ENCODE measurements around the gene BCR. TPM values are rescaled to one million over a fixed set of nuclear protein-coding genes. Genes with fewer than 3 reads are reported as not detected.
A peak's percentile ranks its signal among the peaks of the same experiment; 100 is the strongest.

BCR gene
- total RNA-seq, 1 donor from 2014 or later, result 24.3 TPM

DNA sequence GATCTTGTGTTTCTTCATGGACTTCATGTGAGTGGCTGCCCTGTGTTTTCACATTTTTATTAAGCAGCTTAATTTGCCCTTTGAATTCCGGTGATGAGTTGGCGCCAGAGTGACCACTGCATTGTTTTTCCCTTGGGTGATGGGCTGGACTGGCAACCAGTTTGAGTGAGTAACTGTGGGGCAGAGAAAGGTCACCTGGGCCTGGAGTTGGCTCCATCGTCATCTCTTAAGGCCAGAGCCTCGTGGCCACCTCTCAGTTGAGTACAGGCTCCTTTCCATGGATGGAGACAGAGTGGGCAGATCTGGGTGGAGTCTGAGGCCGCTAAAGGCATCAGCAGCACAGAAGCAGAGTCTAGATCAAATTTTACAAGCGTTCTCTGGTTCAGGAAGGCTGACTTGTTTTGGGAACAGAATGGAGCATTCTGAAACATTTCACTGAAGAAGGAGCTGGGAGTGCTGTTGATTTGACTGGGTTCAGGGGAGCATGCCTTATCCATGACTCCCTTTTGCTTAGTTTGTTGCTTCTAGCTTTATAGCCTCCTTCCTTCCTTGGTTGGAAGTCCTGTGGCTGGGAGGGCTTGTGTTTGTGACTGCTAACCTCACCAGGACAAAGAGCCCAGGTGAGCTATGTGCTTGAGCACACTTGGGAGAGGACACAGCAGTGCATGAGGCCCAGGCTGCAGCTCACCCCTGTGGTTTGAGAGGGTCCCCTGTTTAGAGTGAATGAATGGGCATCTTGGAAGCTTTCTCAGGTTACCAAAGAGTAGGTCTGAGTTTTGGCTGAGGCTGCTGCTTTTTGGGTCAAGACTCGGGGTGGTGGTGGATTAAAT is 7.8 kb downstream of the BCR start:
- intact Hi-C loops (cut with DNase I), result no loop called here
- no peak for DNase-seq (ENCODE audit: low spot score)

DNA sequence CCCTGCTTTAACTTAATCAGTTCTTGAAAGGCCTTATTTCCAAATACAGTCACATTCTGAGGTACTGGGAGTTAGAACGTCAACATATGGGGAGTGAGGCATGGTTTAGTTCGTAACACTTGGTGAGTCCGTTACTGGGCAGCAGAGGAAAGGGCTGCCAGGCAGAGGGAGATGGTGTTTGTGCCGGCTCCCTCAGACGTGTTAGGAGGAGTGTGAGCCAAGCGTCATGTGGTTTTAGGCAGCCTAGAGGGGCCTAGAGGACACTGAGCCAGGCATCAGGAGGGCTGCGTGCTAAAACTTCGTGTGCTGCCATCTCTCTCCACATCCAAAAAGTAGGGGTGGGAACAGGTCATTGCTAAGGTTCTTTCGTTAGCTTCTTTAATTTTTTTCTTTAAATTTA is 10.2 kb downstream of the BCR start:
- DNase-seq (ENCODE audit: low spot score), result no peak
- intact Hi-C loops (cut with DNase I), result no loop called here

DNA sequence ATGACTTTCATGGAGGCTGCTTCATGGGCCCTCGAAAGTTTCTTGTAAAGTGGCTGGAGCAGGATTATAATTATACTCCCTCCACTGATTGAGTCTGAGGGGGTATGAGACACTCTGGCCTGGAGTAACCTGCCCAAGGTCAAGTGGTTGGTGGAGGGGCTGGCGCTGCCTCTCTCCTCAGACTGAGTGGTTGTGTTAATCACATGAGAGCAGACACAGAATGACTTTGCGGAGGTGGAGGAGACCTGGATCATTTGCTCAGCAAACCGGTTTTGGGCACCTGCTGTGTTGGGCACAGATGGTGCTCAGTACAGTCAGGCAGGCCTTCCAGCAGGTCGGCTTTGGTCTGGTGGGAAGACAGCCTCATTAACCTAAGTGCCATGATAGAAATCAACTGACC is 11.8 kb downstream of the BCR start:
- no peak for DNase-seq (ENCODE audit: low spot score)
- intact Hi-C loops (cut with DNase I), result no loop called here

DNA sequence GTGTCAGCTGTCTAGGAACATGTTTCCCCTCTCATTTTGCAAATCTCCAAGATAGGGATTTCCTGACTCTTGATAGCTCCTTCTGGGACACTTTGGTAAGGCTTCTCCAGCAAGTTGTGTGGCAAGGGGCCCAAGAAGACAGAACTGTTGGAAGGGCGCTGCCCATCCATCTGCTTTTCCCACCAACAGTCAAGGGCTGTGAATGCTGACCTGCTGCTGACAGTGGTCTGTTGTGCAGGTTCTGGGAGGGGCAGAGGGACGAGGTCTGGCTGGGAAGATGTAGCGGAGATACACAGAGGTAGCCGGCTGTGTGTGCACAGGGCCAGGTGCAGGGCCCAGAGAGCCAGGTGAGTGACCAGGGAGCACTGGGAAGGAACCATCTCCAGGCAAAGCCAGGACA is 12.2 kb downstream of the BCR start:
- no peak for DNase-seq (ENCODE audit: low spot score)
- intact Hi-C loops (cut with DNase I), result no loop called here

DNA sequence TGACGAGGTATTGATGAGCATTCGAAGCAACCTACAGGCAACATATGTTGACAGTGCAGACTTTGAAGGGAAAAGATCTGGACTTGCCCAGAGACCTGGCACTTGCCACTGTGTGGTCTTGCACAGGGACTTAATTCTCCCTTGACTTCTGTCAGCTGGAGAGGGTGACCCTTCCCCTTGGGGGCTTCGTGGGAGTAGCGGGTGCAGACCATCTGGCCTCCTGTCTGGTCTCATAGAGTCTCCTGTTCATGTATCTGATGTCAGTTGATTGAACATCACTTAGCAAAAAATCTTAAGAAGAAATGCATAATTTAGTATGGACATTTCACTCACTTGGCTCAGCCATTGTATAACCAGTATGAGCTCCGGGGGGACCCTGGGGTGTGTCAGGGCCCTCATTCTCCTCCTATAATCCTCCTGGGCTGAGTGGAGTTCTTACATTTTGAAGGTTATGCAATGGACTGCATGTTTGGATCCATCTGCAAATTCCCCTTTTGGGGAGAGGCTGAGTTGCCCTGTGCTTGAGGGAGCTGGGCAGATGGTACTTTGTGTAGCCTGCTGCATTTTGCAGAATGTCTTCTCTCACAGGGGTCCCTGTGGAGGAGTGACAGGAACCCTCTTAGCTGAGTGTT is 13.0 kb downstream of the BCR start:
- no peak for DNase-seq (ENCODE audit: low spot score)
- intact Hi-C loops (cut with DNase I), result no loop called here

DNA sequence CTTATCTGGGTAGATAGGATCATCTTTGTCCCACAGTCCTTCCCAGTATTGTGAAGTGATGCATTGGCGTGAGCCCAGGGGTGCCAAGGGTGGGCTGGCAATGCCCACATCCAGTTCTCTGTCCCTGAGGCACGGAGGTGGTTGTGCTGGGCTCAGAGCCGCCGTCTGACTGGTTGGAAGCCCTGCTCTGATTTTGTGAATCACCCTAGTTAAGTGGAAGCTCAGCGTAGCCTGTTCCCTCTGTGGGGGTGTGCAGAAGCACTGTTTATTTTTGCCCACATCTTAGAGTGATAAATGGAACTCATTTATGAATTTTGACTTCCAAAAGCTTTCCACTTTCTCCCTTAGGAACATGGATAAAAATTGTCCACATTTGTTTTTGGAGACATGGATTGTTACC is 13.6 kb downstream of the BCR start:
- DNase-seq (ENCODE audit: low spot score), result no peak
- intact Hi-C loops (cut with DNase I), result no loop called here

DNA sequence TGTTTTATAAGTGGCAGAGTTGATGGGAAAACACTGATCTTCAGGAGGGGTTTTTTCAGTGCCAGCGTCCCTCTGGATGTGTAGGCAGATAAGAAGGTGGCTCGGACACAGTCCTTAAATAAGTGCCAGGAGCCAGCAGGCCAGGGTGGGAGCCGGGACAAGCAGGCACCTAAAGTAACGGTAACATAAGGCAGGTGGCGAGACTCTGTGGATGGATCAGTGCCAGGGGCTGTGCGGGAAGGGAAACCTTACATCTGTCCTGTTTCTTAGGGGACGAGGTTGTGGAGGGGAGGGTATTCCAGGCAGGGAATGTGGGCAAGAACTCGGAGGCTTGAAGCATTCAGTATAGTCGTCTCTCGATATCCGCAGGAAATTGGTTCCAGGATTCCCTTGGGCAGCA is 15.9 kb downstream of the BCR start:
- intact Hi-C loops (cut with DNase I), result no loop called here
- DNase-seq (ENCODE audit: low spot score), result no peak

DNA sequence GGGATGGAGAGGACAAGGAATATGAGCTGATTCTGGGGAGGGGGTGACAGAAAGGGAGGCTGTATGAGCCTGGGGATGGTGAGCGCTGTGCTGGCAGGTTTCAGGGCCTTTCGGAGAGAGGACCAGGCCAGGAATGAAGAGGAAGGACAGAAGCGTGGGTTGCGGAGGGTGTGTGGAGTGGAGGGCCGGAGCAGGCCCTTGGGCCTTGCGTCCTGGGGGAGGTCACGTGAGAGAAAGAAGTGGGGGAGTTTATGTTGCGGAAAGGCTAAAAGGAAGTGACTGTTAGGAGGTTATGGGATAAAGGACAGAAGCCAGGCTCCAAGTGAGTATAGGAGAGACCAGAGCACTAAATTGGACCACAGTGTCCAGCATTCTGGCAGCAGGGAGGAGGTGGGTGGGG is 17.5 kb downstream of the BCR start:
- no peak for DNase-seq (ENCODE audit: low spot score)
- intact Hi-C loops (cut with DNase I), result no loop called here

DNA sequence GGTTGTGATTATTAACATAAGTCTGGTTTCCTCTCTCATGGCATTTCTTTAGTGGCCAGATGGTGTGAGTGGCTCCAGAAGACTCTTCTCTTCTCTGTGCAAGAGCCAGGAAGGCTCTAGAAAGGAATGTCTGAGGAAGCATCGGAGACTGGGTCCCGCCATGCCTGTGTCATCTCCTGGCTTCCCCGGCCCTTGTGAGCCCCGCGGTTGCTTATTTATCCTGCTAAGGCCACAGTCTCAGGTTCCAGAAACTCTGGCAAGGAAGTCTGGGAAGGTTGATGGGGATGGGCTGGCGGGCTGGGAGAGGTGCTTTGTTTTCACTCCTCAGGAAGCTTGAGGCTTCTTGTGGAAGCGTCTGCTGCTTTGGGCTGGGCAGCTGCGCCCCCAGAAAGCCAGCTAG is 18.9 kb downstream of the BCR start:
- no peak for DNase-seq (ENCODE audit: low spot score)
- intact Hi-C loops (cut with DNase I), result no loop called here

DNA sequence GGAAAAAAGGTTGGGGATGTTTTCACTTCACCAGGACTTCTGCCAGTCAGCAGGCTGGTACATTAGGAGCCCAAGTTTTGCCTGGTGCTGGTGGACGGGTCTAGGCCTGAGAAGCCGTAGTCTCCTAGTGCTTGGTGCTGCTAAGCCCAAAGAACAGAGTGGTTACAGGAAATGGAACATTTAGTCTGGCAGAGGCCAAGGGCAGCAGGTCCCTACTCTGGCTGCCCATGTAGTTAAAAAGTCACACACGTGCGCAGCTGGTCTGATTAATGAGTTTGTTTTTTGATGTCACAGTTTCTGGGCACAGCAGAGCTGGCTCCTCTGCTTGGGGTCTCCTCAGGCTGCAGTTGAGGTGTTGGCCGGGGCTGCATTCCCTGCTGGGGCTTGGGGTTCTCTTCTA is 20.6 kb downstream of the BCR start:
- DNase-seq (ENCODE audit: low spot score), result no peak
- intact Hi-C loops (cut with DNase I), result no loop called here

DNA sequence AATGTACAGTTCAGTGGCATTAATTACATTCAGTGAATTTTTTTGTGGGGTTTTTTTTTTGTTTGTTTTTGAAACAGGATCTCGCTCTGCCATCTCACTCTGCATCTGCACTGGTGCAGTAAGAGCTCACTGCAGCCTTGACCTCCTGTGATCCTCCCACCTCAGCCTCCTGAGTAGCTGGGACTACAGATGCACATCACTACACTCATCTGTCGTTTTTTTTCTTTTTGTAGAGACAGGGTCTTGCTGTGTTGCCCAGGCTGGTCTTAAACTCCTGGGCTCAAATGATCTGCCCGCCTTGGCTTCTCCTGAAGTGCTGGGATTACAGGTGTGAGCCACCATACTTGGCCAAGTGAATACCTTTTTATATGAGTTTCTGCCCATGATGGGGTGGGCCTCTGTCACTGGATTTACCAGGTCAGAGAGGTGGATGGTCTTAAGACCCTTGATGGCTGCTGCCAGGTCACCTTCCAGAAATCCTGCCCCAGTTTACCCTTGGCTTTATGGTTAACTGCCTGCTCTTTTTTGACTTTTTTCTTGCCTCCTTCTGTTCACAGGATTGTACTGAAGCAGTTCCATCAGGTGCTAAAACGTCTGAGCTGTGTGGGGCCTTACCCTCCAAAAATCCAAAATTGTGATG is 22.6 kb downstream of the BCR start:
- intact Hi-C loops (cut with DNase I), result no loop called here

DNA sequence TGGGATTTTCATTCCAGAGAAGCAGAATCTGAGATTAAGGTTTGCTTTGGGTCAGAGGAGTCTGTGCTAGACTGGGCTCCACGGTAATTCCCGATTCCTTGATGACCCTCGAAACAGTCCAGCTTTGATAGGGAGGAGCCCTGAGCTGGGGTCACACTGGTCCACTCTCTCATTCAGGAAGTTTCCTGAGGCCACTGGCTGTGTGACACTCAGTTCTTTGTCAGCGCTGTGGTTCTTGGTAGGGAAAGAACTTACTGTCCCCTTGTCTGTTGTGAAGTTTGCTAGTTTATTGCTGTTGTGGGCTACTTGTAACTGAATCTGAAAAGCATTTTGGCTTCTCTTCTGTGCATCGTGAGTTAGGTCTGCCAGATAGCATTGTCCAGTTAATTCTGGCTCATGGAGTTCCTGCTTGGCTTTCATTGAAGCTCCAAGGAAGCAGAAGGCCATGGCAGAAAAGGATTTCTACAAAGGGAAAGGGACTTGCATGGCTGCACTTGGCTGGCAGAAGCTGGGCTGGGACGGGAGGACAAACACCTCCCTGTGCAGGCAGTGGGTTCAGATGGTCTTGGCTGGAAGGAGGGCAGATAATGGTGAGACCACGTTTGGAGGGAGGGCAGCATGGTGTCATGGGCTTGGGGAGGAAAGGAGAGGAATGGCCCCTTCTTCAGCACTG is 23.3 kb downstream of the BCR start:
- DNase-seq (ENCODE audit: low spot score), result no peak
- intact Hi-C loops (cut with DNase I), result loop anchor here (2.0 kb wide), 1 partner anchor 53 kb away; no protein-coding TSS in a partner anchor

More for the DNA sequence above, 22.6 kb downstream of the BCR start:
- DNase-seq (ENCODE audit: low spot score), result no peak

DNA sequence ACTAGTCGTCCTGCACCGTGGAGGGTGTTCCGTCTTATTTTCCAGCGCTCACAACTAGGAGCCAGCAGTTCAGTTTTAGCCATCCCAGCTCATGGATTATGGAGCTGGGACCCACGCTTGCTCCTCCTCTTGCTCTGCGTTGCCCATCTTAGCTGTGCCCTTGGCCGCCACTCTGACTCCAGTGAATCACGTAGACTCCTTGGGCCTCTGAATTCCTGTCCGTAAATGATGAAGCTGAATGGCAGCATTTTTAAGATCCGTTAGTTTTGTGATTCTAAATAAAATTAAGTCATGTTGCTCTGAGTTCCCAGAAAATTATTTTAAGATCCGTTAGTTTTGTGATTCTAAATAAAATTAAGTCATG is 23.8 kb downstream of the BCR start:
- DNase-seq (ENCODE audit: low spot score), result no peak
- intact Hi-C loops (cut with DNase I), result loop anchor here (2.0 kb wide), 1 partner anchor 53 kb away; no protein-coding TSS in a partner anchor

DNA sequence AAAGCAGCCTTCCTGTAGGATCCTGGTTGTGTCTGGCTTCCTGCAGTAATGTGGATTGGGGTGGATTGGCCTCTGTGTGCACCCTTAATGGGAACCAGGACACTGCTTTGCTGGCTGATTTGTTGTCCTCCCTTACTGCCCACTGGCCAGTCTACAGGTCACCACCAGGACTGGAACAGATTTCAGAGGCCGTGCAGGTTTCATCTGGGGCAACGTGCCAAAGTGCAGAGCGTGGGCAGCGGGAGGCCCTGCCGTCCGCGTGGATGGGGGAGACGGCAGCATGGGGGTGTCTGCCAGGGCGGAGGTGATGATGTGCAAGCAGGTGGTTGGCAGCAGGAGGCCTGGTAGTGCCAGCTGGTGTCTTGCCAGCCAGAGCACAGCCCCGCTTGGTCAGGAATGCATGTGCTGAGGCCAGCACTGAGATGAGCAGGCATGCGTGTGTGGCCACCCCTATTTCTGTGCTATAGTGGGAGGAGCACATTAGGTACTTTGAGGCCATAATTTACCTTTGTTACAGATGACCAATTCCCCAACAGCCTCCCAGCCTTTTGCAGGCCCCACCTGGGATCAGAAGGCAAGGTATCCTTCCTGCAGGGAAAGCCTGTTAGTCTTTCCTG is 24.3 kb downstream of the BCR start:
- intact Hi-C loops (cut with DNase I), result loop anchor here (2.0 kb wide), 1 partner anchor 52 kb away; no protein-coding TSS in a partner anchor
- DNase-seq (ENCODE audit: low spot score), result peak; percentile 88

DNA sequence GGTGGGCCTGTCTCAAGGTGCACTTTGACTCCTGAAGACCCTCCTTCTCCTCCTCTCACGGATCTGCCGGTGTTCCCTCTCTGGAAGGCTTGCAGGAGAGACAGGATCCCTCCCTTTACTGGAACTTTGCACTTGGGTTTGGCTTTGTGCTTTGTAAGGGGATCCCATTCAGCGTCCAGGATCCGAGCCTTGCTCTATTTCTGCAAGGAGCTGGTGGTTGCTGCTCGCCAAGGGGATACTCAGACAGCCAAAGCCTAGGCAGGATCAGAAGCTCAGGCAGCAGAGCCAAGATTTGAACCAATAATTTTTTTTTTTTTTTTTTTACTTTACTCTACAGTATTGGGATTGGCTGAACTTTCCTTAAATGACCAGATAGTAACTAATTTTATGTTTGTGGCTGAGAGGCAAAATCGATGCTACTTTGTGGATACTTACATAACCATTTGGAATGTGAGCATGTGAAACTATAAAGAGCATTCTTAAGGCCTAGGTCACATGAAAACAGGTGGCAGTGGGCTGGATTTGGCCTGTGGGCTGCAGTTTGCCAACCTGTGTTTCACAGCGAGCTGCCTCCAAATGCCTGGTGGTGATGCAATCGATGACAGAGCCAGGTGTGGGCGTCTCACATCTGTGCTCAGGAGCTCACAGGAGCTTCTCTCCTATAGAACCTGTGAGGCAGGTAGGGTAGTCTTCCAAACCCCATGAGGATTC is 25.2 kb downstream of the BCR start:
- intact Hi-C loops (cut with DNase I), result loop anchor here (2.0 kb wide), 1 partner anchor 51 kb away; no protein-coding TSS in a partner anchor
- no peak for DNase-seq (ENCODE audit: low spot score)

DNA sequence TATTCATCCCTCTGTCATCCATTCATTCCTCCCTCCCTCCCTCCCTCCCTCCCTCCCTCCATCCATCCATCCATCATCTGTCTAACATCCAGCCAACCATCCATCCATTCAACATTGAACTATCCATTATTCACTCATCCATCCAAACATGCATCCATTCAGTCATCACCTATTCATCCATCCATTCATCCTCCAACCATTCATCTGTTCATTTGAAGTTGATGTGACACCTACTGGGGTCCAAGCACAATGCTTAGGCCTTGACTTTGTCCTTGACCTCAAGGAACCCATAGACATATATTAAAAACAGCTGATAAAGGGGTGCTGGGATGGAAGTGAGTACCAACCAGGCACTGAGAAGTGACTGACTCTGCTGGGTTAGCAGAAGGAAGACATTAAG is 26.6 kb downstream of the BCR start:
- intact Hi-C loops (cut with DNase I), result no loop called here
- DNase-seq (ENCODE audit: low spot score), result no peak

DNA sequence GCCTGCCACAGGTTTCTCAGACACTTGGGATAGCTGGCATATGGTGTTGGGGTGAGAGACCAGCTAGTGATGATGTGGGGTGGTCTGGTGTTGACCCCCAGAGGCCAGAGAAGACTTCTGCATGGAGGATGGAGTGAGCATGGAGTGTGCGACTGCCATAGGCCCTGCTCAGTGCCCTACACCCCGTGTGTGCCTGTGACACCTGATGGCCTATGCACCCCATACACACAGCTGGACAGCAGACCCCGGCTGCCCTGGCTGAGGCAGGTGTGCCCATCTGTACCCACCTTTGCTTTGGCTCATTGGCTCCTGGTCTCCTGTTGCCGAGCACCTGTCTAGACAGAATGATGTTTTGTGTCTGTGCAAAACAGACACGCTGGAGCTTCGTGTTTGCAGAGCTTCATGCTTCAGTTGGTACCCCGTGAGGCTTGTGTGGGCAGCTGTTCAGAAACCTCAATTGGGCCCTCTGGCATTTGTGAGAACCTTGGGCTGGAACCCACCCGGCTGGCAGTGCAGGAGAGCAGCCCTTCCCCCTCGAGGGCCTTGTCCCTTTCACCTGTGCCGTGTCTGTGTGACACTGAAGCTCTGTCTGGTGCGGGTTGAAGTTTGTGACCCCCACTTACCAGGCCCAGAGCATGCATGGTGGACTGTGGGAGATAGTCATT is 27.6 kb downstream of the BCR start:
- no peak for DNase-seq (ENCODE audit: low spot score)
- intact Hi-C loops (cut with DNase I), result no loop called here

DNA sequence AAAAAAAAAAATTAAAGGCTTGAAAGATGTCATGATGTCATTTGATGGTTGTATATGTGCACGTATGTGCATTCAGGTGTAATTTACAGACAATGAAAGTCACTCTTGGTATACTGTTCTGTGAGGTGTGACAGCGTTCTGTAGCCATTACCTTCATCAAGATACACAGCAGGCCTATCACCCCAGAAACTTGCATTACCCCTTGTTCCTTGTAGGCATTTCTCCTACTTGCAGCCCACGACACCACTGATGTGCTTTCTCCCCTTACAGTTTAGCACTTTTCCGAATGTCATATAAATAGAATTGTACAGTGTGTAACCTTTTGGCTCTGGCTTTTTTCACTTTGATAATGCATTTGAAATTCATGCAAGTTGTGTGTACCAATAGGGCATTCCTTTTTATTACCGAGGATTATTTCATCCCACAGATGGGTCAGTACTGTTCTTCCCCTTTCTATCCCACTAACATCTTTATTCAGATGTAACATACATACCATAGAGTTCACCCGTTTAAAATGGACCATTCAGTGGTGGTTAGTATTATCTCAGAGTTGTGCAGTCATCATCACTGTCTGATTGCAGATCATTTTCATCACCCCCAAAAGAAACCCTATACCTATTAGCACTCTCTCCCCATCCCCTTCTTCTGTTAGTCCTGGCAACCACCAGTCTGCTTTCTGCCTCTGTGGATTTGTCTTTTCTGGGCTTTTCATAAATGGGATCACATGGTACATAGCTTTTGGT is 30.3 kb downstream of the BCR start:
- DNase-seq (ENCODE audit: low spot score), result no peak
- intact Hi-C loops (cut with DNase I), result no loop called here
